Inflammatory macrophage treated with lipopolysaccharide for 4 hours (primary cell): ENCODE results near the gene OR14A16.

ENCODE experiments used
- DNase-seq: peaks from one replicate; pipeline ENCODE4 v3.0.0-alpha.2; 2020

The OR14A16 gene, protein sequence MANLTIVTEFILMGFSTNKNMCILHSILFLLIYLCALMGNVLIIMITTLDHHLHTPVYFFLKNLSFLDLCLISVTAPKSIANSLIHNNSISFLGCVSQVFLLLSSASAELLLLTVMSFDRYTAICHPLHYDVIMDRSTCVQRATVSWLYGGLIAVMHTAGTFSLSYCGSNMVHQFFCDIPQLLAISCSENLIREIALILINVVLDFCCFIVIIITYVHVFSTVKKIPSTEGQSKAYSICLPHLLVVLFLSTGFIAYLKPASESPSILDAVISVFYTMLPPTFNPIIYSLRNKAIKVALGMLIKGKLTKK

DNA sequence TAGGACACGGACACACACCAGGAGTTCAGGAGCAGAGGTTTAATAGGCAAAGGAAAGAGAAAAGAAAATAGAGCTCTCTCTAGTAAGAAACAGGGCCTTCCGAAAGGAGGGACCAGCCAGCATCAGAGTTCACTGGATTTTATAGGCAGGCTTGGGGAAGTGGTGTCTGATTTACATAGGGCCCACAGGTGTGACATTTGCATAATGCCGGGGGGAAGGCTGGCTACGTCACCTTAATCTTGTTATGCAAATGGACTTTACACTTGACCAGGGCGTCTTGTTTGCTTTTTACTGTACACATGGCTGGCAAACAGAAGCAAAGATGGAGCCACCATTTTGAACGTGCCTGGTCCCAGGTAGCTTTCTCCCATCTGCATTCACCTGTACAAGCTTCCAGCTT lies at the start of gene OR14A16:
Gene OR14A16 (minus strand): TSS at position 97 of the 400 bp plus-strand sequence. CDS start 8,390 bp downstream, outside the sequence.
- no peak for DNase-seq

DNA sequence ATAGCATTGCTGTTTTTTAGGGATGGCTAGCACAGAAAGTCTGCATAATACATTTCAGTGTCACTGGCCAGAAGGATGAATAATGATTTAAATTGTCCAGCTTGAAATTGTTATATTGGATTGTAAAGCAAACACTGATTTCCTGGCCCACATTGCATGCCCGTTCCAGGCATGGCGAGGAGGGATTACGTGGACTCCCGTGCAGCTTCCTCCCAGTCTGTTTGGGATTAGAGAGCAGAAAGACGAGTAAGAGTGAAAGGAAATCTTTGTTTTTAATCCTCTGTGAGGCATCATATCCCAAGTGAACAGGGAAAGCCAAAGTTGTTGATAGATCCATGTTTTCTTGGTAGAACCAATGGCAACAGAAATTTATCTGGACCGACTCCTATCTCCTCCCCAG lies 41.5 kb upstream of the OR14A16 start:
- DNase-seq: no peak

DNA sequence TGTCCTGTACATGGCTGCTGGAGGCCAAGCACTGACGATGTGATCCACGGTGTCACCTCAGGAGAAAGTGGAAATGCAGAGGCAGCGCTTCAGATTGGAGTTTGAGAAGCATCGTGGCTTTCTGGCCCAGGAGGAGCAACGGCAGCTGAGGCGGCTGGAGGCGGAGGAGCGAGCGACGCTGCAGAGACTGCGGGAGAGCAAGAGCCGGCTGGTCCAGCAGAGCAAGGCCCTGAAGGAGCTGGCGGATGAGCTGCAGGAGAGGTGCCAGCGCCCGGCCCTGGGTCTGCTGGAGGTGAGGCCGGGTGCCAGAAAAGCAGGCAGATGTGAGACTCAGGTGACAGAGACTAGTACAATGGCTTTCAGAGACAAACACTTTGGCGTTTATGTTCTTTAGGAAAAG lies 40.7 kb upstream of the OR14A16 start:
- DNase-seq: no peak

DNA sequence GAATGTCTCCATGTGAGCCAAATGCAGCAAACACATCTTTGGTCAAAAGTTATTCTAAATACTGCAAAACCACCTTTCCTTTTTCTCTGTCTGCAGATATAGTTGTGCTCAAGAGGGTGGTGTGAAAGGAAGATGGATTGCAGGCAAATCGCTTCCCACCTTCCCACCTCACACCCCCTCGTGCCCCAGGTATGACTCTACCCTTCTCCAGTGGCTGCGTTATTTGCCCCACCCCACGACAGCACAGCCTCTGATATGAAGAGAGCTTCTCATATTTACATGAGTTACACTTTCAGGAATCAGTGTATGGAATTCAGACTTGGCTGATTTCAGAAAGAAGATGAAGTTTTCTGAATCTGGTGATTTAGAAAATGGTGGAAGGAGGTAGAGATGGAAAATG lies 38.8 kb upstream of the OR14A16 start:
- DNase-seq: no peak

DNA sequence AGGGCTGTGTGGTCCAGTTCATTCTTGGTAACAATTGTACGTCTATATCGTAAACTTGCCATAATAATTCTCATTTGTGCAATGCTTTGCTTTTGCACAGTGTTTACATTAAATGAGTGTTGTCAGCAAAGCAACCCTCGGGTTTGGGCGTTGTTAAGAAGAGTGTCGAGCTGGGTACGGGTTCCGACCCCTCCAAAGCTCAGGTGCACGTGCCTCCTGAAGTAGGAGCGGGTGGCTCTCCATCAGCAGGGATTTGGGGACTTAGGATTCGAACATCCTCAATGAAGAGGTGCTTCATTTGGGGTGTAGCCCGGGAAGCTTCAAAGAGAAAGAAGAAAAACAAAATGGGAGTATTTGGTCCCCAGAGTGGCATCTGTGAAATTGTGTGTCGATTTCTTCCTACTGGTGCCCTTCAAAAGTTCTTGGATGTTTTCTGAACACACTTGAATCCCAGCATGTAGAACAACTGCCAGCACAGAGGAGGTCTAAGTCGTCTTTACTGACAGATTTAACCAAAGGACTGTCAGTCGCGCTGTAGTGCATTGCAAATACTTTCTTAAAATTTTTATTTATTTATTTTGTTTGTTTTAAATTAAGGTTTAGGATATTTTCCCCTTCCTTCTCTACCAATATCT lies 34.2 kb upstream of the OR14A16 start:
- DNase-seq: no peak

DNA sequence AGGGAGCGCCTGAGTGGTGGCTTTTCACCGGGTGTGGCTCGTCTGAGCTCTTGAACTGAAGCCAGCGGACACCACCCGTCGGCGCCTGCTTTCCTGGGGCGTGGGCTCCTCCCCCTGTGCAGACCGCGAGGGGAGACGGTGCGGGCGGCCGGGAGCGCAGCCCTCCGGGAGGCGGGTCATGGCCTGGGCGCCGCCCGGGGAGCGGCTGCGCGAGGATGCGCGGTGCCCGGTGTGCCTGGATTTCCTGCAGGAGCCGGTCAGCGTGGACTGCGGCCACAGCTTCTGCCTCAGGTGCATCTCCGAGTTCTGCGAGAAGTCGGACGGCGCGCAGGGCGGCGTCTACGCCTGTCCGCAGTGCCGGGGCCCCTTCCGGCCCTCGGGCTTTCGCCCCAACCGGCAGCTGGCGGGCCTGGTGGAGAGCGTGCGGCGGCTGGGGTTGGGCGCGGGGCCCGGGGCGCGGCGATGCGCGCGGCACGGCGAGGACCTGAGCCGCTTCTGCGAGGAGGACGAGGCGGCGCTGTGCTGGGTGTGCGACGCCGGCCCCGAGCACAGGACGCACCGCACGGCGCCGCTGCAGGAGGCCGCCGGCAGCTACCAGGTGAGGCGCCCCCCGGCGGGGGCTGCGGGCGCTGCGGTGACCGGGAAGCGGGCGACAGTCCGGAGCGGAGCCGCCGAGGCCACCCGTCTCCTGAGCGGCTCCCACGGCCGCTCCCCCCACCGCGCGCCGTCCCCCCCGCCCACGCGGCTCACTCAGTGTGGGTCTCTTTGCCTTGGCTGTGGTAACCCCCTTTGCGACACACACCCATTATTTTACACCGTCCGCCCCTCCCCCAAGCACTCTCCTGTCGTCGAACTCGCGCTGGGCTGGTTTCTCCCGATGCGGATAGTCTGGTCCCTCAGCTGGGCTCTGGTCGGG lies 33.4 kb upstream of the OR14A16 start, which contains the start of gene TRIM58:
Gene TRIM58 (plus strand): TSS at position 119 of the 916 bp plus-strand sequence. CDS start 60 bp downstream, at position 179.
- DNase-seq: peak; percentile 14

DNA sequence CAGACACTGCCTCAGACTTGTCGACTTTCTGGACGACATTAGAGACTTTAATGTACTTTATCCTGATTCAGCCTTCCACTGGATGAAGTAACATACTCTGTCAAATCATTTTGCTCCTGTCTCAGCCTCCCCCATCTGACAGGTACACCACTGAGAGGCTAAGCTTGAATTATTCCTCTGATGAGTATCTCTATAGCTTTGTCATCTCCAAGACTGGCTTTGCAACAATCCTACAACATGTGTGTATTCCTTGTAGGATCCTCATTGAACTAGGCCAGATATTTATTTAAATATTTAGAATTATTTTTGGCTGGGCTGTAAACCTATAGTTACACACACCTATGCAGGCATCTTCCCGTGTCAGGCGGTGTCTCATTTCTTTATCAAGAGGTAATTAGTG lies 32.0 kb upstream of the OR14A16 start:
- no peak for DNase-seq

DNA sequence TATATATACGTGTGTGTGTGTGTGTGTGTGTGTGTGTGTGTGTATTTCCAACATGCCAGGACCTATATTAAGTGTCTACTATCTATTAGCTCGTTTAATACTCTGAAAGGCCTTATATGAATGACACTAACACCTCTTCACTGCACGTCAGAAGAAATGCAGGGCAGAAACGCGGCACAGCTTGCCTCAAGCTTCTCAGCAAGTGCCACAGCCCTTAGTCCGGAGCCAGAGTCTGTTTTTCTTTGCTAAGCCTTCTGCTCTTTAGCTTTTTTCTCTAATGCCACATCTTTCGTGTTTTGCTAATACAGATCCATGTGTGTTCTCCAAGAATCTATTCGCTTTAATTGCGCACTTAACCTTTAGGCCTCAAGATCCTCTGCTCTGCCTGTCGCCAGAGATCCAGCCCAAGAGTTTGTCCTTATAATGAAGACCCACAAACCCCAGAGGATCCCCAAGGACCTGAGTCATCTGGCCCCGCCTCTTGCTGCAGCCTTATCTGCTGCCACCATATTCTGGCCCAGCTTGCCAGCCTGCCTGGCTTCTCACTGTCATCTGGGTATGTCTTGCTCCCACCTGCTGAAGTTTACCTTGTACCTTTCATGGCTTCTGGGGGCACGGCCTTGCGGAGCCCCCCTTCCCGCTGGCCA lies 31.1 kb upstream of the OR14A16 start:
- DNase-seq: no peak

DNA sequence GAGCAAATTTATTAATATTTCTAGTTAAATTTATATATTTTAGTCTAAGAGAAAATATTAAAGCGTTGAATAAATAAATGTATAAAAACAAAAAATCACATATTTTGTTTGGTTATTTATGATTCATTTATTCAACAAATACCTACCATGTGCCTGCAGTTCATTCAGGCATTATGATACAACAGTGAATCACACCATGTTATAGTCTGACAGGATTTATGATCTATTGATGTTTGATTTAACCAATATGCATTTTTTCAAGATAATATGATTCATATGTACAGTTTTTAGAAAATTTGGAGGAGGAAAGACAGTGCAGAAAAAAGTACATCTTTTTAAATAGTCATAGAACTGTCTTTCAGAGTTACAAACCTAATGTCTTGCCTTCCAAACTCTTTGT lies 25.7 kb upstream of the OR14A16 start:
- no peak for DNase-seq

DNA sequence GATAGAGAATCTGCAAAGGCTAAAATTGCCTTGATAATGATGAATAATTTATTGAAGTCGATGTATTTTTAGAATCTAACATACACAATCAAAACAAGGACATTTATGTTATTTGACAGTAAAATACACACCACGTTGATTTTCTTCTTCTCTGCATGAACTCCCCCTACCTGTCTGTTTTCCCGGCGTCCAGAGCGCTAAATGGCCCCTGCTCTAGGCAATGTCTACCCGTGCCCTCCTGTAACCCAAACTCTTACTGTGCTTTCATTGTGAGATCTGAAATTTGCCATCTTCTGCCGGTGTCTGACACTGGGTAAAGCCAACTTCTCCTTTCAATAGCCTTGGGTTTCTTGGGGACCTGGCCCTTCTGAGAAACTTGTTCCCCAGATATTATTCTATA lies 24.4 kb upstream of the OR14A16 start:
- DNase-seq: no peak

DNA sequence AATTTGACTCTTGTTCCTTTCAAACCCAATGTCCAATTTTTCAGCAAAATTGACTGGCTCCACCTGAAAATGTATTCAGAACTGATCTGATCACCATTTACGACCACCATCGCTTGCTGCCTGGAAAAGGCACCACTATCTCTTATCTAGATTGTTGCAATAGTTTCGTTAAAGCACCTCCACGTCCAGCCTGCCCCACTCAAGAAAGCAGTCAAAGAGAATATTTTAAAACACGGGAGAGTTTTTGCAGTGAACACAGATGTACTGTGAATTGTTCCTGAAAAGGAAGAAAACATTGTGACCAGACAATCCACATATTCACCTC lies 21.7 kb upstream of the OR14A16 start:
- DNase-seq: no peak

DNA sequence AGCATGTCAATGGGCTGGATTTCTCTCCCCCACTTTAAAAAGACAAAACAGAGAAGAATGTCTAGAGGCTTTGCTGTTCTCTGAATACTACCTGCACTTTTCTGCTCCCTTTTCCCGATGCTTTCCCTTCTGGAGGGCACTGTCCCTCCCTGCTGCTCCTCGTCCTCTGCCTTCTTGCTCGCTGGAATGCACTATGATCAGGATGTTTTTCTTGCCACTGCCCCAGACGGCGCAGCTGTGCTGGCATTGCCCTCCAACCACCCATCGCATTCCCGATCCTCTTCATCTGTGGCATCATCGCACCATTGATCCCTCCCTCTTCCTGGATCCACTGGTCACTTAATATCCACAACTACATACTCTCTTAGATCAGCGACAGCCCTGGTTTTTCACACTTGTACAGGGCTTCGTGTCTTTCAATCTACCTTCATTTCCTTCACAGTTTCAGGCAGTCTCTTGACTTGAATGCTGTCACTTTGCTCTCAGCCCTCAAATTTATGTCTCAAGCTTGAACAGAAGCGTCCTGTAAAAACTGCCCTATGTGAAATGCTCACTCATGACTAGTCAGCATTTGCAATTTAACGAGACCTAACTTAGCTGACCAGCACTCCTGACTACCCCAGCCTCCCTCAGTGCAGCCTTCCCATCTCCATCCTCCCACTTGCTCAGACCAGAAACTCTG lies 21.2 kb upstream of the OR14A16 start:
- no peak for DNase-seq

DNA sequence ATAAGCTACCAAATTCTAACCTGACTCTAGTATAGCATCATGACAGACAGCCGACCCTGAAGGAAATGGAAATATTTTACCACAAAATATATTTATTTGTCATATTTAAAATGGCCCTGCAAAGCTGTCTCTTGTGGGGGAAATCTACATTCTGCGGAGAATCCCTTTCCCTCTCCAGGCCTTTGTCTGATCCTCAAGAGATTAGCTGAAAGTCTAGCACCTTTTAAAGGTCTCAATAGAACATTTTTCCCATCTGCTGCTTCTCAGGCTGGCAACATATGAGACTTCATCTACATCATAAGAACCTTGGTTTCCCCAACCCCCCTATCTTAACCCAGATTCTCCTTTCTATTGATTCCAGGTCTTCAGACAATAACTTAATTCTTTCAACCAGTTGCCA lies 19.5 kb upstream of the OR14A16 start:
- DNase-seq: no peak

DNA sequence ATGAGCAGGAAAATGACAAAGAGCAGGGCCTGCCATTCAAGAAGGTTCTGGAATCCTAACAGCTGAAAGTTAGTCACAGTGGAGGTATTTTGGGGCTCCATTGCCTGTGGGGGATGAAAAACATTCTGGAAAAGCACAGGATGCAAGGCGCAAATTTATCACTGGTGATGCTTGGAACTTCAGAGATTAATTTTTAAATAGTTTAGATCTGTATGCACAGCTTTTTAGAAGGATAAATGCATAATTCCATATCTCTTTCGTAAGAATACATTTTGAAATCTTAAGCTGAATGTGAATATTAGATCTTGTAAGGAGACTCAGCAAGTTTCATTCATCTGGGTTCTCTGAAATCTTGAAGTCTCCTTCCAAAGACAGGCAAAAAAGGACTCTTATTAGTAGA lies 17.9 kb upstream of the OR14A16 start, which contains the start of gene OR11L1:
Gene OR11L1 (minus strand): TSS at position 101 of the 400 bp plus-strand sequence. CDS start 0 bp downstream, at position 101.
- no peak for DNase-seq

DNA sequence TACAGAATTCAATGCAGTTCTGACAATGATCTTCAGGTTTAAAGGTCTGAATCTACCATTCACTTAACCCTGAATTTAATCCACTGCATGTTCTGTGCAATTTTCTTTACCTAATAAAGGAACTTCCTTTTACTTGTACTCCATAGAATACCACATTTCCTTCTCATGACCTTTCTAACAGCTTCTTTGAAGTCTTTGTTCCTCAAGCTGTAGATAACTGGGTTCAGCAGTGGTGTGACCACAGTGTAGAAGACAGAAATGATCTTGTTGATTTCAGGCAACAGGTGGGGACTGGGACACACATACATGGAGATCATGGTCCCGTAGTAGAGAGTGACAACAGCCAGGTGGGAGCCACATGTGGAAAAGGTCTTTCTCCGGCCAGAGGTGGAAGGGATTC lies 16.9 kb upstream of the OR14A16 start:
- no peak for DNase-seq

DNA sequence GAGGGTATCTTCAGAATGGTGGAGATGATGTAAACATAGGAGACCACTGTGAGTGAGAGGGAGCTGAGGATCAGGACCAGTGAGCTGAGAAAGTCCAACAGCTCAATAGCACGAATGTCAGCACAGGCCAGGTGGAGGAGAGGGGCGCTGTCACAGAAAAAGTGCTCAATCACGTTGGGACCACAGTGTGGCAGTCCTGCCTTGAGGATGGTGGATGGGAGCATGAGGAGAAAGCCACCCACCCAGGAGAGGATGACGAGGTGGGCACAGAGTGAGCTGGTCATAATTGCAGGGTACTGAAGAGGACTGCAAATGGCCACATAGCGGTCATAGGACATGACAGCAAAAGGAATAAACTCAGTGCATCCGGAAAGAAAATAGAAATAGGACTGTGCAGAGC lies 9.7 kb upstream of the OR14A16 start:
- no peak for DNase-seq

DNA sequence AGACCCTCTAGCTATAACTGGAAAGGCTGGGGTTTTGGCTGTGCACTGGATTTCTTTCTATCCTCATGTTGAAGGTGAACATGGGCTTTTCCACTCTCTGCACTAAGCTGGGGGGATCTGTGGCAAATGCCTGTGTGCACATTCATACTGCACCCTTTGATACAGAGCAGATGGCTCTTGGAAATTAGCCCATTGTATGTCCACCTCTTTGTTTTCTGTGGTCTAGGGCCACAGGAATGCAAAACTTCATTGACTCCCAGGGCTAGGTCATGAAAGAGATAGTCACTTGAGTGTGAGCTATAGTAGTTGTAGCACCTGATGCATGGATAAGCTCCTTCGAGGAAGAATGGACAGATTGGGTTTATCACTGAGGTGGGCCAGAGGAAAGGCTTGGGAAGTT lies 5.7 kb upstream of the OR14A16 start:
- DNase-seq: no peak

DNA sequence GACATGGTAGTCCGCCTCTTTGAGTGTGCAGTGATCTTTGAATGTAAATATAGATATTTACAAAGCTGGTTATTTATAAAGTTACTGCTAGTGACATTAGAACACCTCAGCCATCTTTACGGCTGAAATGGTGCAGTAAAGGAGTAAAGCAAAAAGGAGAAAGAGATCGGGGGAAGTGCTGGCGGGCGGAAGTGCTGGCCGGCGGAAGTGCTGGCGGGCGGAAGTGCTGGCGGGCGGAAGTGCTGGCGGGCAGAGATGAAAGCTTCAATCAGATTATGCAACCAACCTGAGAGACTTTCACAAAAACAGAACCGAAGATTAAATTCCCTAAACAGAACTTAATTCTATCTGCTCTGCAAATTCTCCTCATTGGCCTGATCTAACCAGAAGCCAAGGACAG lies 1.4 kb upstream of the OR14A16 start:
- DNase-seq: no peak

DNA sequence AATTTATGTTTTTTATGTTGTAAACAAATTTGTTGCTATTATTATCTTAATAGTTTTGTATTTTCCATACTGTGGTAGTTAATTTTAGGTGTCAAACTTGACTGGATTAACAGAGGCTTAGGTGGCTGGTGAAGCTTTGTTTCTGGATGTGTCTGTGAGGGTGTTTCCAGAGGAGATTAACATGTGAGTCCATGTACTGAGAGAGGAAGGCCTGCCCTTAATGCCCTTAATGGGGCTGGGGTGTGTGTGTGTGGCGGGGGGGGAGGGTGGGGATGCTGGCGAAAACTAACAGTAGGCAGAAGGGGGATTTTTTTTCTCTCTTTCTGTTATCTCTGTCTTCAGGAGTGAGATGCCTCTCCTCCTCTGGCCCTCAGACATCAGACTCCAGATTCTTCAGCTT lies 1.9 kb downstream of the OR14A16 start:
- DNase-seq: no peak

DNA sequence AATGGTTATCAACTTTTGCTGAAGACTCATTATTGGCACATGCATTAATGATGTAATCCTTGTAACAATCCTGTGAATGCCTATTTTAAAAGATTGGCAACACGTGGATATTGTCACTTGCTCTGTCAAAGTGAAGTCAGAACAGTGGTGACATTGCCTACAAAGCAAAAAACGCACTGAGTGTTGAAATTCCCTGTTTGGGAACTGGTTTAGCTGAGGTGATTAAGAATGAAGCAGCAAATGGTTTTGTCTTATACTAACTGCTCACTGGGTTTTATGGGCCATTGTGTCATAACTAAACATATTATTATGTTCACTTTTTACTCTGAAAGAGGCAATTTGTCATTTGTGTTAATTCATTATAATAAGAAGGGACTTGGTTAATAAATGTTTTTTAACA lies 11.3 kb downstream of the OR14A16 start:
- DNase-seq: no peak

DNA sequence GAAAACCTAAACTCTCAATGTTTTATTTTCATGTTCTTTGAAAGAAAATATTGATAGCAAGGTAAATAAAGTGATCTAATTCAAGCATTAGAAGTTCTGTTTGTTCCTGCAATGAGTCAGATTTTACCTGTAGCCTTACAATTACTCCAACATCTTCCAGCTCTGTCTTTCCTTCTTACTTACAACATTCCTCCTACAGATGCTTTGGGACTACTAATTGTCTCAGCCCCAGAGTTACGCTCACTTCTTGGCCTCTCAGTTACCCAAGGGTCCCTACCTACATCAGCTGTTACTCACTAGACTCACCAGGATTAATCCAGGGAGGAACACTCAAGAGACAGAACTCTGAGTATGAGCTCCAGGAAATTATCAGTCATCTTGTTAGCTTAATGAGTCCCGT lies 26.4 kb downstream of the OR14A16 start:
- no peak for DNase-seq

DNA sequence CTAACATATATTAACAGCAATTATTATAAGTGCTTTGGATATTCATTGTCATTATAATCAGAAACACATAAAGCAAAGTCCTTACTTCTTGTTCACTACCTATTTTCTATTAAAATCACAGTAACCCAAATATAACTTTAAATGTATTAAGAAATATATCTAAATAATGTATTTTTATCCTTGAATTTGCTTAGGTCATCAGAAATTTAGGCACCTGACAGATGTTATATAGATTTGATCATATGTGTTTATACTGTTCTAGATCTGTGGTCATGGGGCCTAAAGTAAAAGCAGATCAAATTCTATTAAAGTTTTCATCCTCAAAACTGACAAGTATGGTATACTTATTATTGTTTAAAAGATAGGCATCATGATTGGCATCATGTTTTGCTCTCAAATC lies 54.3 kb downstream of the OR14A16 start:
- no peak for DNase-seq
